Breast epithelium (tissue), 3 donors: ENCODE measurements around the gene CINP. TPM values are rescaled to one million over a fixed set of nuclear protein-coding genes. Genes with fewer than 3 reads are reported as not detected.

Experiments used
- total RNA-seq, 3 donors: library from RNA; depleted of rRNA; stranded (reverse); fragments of >200 nt; gene quantifications; one replicate each; pipeline ENCODE4 v1.1.0, GENCODE V29; 2016

The CINP gene
- total RNA-seq, 3 donors from 2014 or later = 28.8 to 34.7 (median 33.4) TPM

Other genes starting within 250 kb of the CINP start
- 10 to 100 TPM; 19.5 to 42.0 (median 24.6) TPM for gene WDR20, start 223.0 kb downstream of the CINP start, total RNA-seq
- gene MOK, start 57.7 kb downstream of the CINP start, total RNA-seq = 10 to 100 TPM; 13.0 to 29.0 (median 23.9) TPM
- 10 to 100 TPM in 2 of 3 donors, 1 to 10 TPM in 1; 8.5 to 16.8 (median 15.4) TPM for gene ZNF839, start 43.1 kb downstream of the CINP start, total RNA-seq
- gene TECPR2, start 51 bp upstream of the CINP start, total RNA-seq = 10 to 100 TPM; 19.8 to 25.2 (median 19.9) TPM
- gene ANKRD9, start 146.9 kb upstream of the CINP start, total RNA-seq = 10 to 100 TPM; 10.4 to 24.9 (median 22.8) TPM
- 10 to 100 TPM; 15.7 to 21.8 (median 20.3) TPM for gene RCOR1, start 229.8 kb upstream of the CINP start, total RNA-seq